Measurements from ENCODE around the gene TBL1X. TPM values are rescaled to one million over a fixed set of nuclear protein-coding genes. Genes with fewer than 3 reads are reported as not detected.

Gene TBL1X
- total RNA-seq, 2 experiments from 2014 or later = 16.1 to 35.7 TPM

GRCh38 chrX:9651737-9652136 is 186.9 kb downstream of the TBL1X start:
- Histone ChIP-seq H3K36me3 (ENCODE audit: insufficient read depth, low read length) (no peaks in the 10 kb centered on the region; the same call in 1 of the 2 replicates), H3K27ac (ENCODE audit: low read depth, low read length, poor library complexity, severe bottlenecking) (no peak overlapping the region), H4K20me1 (ENCODE audit: insufficient read depth, low read length) (no peaks in the 10 kb centered on the region), H3K4me2 (ENCODE audit: low read length) (no peak overlapping the region), H3K4me3 (ENCODE audit: low read depth, low read length, poor library complexity, severe bottlenecking) (no peak overlapping the region), H3K4me1 (ENCODE audit: insufficient read depth, low read length, poor library complexity, severe bottlenecking) (no peaks in the 10 kb centered on the region), H3K9me3 (ENCODE audit: low read length) (no peaks in the 10 kb centered on the region), H3K9me2 (ENCODE audit: insufficient read depth, low read length) (no peaks in the 10 kb centered on the region), H3K79me2 (ENCODE audit: insufficient read depth, low read depth, low read length) (no peaks in the 10 kb centered on the region), H2AFZ (ENCODE audit: low read length) (no peak overlapping the region)
- TF ChIP-seq EZH2phosphoT487 (IDR thresholded peaks at IDR 0.05; ENCODE audit: borderline replicate concordance, low read depth, low read length) (no peak), CTCF (conservative IDR thresholded peaks at IDR 0.05; ENCODE audit: low read length) (no peak)
- no peak for DNase-seq (ENCODE audit: low spot score)
- CTCF ChIA-PET (ENCODE audit: unreplicated experiment) = no interaction called here
- intact Hi-C loops (cut with micrococcal nuclease; ENCODE audit: unreplicated experiment) = no loop called here
- POLR2A ChIA-PET = no interaction called here
- no TSS peak for BruUV-seq (replicated peaks)

- H3K79me2 ChIP-seq (ENCODE audit: insufficient read depth, low read depth, low read length) = no peaks in the 10 kb centered on the region
- DNase-seq (ENCODE audit: low spot score) = no peak
- no peaks in the 10 kb centered on the region for H3K9me2 ChIP-seq (ENCODE audit: insufficient read depth, low read length)
- H4K20me1 ChIP-seq (ENCODE audit: insufficient read depth, low read length) = no peaks in the 10 kb centered on the region
- no peak overlapping the region for H3K27ac ChIP-seq (ENCODE audit: low read depth, low read length, poor library complexity, severe bottlenecking)
- H3K4me2 ChIP-seq (ENCODE audit: low read length) = no peak overlapping the region
- H3K36me3 ChIP-seq (ENCODE audit: insufficient read depth, low read length) = no peaks in the 10 kb centered on the region; the same call in 1 of the 2 replicates
- intact Hi-C loops (cut with micrococcal nuclease; ENCODE audit: unreplicated experiment) = no loop called here
- H3K4me1 ChIP-seq (ENCODE audit: insufficient read depth, low read length, poor library complexity, severe bottlenecking) = no peaks in the 10 kb centered on the region
- ChIA-PET POLR2A (no interaction called here), CTCF (ENCODE audit: unreplicated experiment) (no interaction called here)
- BruUV-seq (replicated peaks) = no TSS peak
- no peak overlapping the region for H2AFZ ChIP-seq (ENCODE audit: low read length)
- TF ChIP-seq EZH2phosphoT487 (IDR thresholded peaks at IDR 0.05; ENCODE audit: borderline replicate concordance, low read depth, low read length) = no peak
- TF ChIP-seq CTCF (conservative IDR thresholded peaks at IDR 0.05; ENCODE audit: low read length) = no peak
- no peak overlapping the region for H3K4me3 ChIP-seq (ENCODE audit: low read depth, low read length, poor library complexity, severe bottlenecking)
- no peaks in the 10 kb centered on the region for H3K9me3 ChIP-seq (ENCODE audit: low read length)
Measured at GRCh38 chrX:9654929-9655328, 190.1 kb downstream of the TBL1X start.

GRCh38 chrX:9656277-9656676 is 191.4 kb downstream of the TBL1X start:
- TF ChIP-seq CTCF (conservative IDR thresholded peaks at IDR 0.05; ENCODE audit: low read length) (no peak), EZH2phosphoT487 (IDR thresholded peaks at IDR 0.05; ENCODE audit: borderline replicate concordance, low read depth, low read length) (no peak)
- CTCF ChIA-PET (ENCODE audit: unreplicated experiment) = no interaction called here
- H3K9me2 ChIP-seq (ENCODE audit: insufficient read depth, low read length) = no peaks in the 10 kb centered on the region
- no peaks in the 10 kb centered on the region for H3K4me1 ChIP-seq (ENCODE audit: insufficient read depth, low read length, poor library complexity, severe bottlenecking)
- no peaks in the 10 kb centered on the region for H3K9me3 ChIP-seq (ENCODE audit: low read length)
- no peak overlapping the region for H3K4me2 ChIP-seq (ENCODE audit: low read length)
- BruUV-seq (replicated peaks) = no TSS peak
- H3K36me3 ChIP-seq (ENCODE audit: insufficient read depth, low read length) = no peaks in the 10 kb centered on the region; the same call in 1 of the 2 replicates
- H3K27ac ChIP-seq (ENCODE audit: low read depth, low read length, poor library complexity, severe bottlenecking) = no peak overlapping the region
- POLR2A ChIA-PET = interaction anchor here (0.7 kb wide), 1 partner anchor 114 kb away, joined by 3 read pairs; no protein-coding TSS in a partner anchor
- H2AFZ ChIP-seq (ENCODE audit: low read length) = no peak overlapping the region
- no peaks in the 10 kb centered on the region for H4K20me1 ChIP-seq (ENCODE audit: insufficient read depth, low read length)
- intact Hi-C loops (cut with micrococcal nuclease; ENCODE audit: unreplicated experiment) = no loop called here
- H3K4me3 ChIP-seq (ENCODE audit: low read depth, low read length, poor library complexity, severe bottlenecking) = no peak overlapping the region
- no peaks in the 10 kb centered on the region for H3K79me2 ChIP-seq (ENCODE audit: insufficient read depth, low read depth, low read length)
- no peak for DNase-seq (ENCODE audit: low spot score)

Data from OCI-LY7 (cell line).